Measurements from ENCODE around the gene PIEZO2. TPM values are rescaled to one million over a fixed set of nuclear protein-coding genes. Genes with fewer than 3 reads are reported as not detected.
A peak's percentile ranks its signal among the peaks of the same experiment; 100 is the strongest.

PIEZO2 gene
- total and polyA plus RNA-seq, 2 donors (not counting 1 experiment from before 2014, with no cell fraction given) = not detected

- TF ChIP-seq EZH2 (IDR thresholded peaks at IDR 0.05; ENCODE audit: borderline replicate concordance, insufficient read depth, low read depth, low read length, poor library complexity, severe bottlenecking) = no peak
- TF ChIP-seq CTCF (IDR thresholded peaks at IDR 0.05) = peak; percentile 91
- Histone ChIP-seq H3K27me3 (replicated peaks in 1 of 4; ENCODE audit: control extremely low read depth in 1 of 4, control insufficient read depth in 3 of 4, insufficient read depth in 4 of 4, low read length in 3 of 4) (no peaks in the 10 kb centered on the region), H3K9ac (ENCODE audit: low read length) (no peak overlapping the region), H3K9me3 (ENCODE audit: control extremely low read depth in 1 of 3, control insufficient read depth in 2 of 3, insufficient read depth in 1 of 3, low read length in 2 of 3) (no peaks in the 10 kb centered on the region), H3K4me1 (ENCODE audit: control insufficient read depth in 2 of 2, insufficient read depth in 2 of 2, low read length in 2 of 2) (no peaks in the 10 kb centered on the region), H3K79me2 (ENCODE audit: control insufficient read depth, insufficient read depth, low read length) (no peaks in the 10 kb centered on the region), H3K4me2 (replicated peaks; ENCODE audit: low read depth, low read length, poor library complexity, severe bottlenecking) (no peak overlapping the region), H3K27ac (ENCODE audit: low read length in 2 of 2) (no peak overlapping the region), H3K4me3 (ENCODE audit: control extremely low read depth in 1 of 5, extremely low read depth in 1 of 5, insufficient read depth in 1 of 5, low read depth in 2 of 5, low read length in 4 of 5) (no peak overlapping the region), H3K36me3 (replicated peaks in 1 of 2; ENCODE audit: control extremely low read depth in 1 of 2, control insufficient read depth in 1 of 2, extremely low read depth in 1 of 2, insufficient read depth in 2 of 2, low read length in 1 of 2) (no peaks in the 10 kb centered on the region), H4K20me1 (ENCODE audit: control insufficient read depth, insufficient read depth, low read length, poor library complexity, severe bottlenecking) (no peaks in the 10 kb centered on the region), H2AFZ (ENCODE audit: insufficient read depth, low read depth, low read length, poor library complexity, severe bottlenecking) (no peak overlapping the region)
- Mint-ChIP-seq H3K27ac (no peak overlapping the region), H3K4me3 (no peak overlapping the region), H3K27me3 (peaks cover 22% of the 10 kb centered on the region), H3K4me1 (no peaks in the 10 kb centered on the region), H3K9me3 (ENCODE audit: insufficient read depth) (no peaks in the 10 kb centered on the region)
- intact Hi-C loops (cut with micrococcal nuclease) = no loop called here
- DNase-seq (peak; percentile 31), ATAC-seq (ENCODE audit: low read depth) (no peak)
- ChIA-PET CTCF (interaction anchor here (0.6 to 2.1 kb wide), 12 partner anchors 9 to 1385 kb away, joined by 3 to 9 read pairs (median 4); no protein-coding TSS in a partner anchor), POLR2A (no interaction called here)
- no CpG with 5 or more reads among the region's 3 CpGs for whole genome bisulfite sequencing (ENCODE audit: insufficient coverage)
Observed at GRCh38 chr18:10851824-10852319, 297.5 kb downstream of the PIEZO2 start.

- Histone ChIP-seq H3K79me2 (ENCODE audit: control insufficient read depth, insufficient read depth, low read length) (no peaks in the 10 kb centered on the region), H3K4me3 (ENCODE audit: control extremely low read depth in 1 of 5, extremely low read depth in 1 of 5, insufficient read depth in 1 of 5, low read depth in 2 of 5, low read length in 4 of 5) (no peak overlapping the region), H2AFZ (ENCODE audit: insufficient read depth, low read depth, low read length, poor library complexity, severe bottlenecking) (no peak overlapping the region), H3K27me3 (replicated peaks in 1 of 4; ENCODE audit: control extremely low read depth in 1 of 4, control insufficient read depth in 3 of 4, insufficient read depth in 4 of 4, low read length in 3 of 4) (no peaks in the 10 kb centered on the region), H3K9me3 (ENCODE audit: control extremely low read depth in 1 of 3, control insufficient read depth in 2 of 3, insufficient read depth in 1 of 3, low read length in 2 of 3) (no peaks in the 10 kb centered on the region), H3K36me3 (replicated peaks in 1 of 2; ENCODE audit: control extremely low read depth in 1 of 2, control insufficient read depth in 1 of 2, extremely low read depth in 1 of 2, insufficient read depth in 2 of 2, low read length in 1 of 2) (no peaks in the 10 kb centered on the region), H3K9ac (ENCODE audit: low read length) (no peak overlapping the region), H3K27ac (ENCODE audit: low read length in 2 of 2) (no peak overlapping the region), H3K4me1 (ENCODE audit: control insufficient read depth in 2 of 2, insufficient read depth in 2 of 2, low read length in 2 of 2) (no peaks in the 10 kb centered on the region), H3K4me2 (replicated peaks; ENCODE audit: low read depth, low read length, poor library complexity, severe bottlenecking) (no peak overlapping the region), H4K20me1 (ENCODE audit: control insufficient read depth, insufficient read depth, low read length, poor library complexity, severe bottlenecking) (no peaks in the 10 kb centered on the region)
- Mint-ChIP-seq H3K9me3 (ENCODE audit: insufficient read depth) (no peaks in the 10 kb centered on the region), H3K4me1 (no peaks in the 10 kb centered on the region), H3K4me3 (no peak overlapping the region), H3K27me3 (peaks cover 22% of the 10 kb centered on the region), H3K27ac (no peak overlapping the region)
- ChIA-PET CTCF (interaction anchor here (0.8 to 2.1 kb wide), 11 partner anchors 8 to 1386 kb away, joined by 3 to 9 read pairs (median 4); no protein-coding TSS in a partner anchor), POLR2A (no interaction called here)
- WGBS (ENCODE audit: insufficient coverage) = no CpG with 5 or more reads among the region's 1 CpG
- DNase-seq (no peak), ATAC-seq (ENCODE audit: low read depth) (no peak)
- no peak for TF ChIP-seq CTCF (IDR thresholded peaks at IDR 0.05)
- no peak for TF ChIP-seq EZH2 (IDR thresholded peaks at IDR 0.05; ENCODE audit: borderline replicate concordance, insufficient read depth, low read depth, low read length, poor library complexity, severe bottlenecking)
- intact Hi-C loops (cut with micrococcal nuclease) = no loop called here
Observed at GRCh38 chr18:10850840-10851239, 298.5 kb downstream of the PIEZO2 start.

Data from B cell (primary cell).